Stimulated activated CD8-positive, alpha-beta memory T cell treated with anti-CD3 and anti-CD28 coated beads, Interleukin-4, amount 100 ng/mL, for 4 hours (primary cell): ENCODE results near the gene COX4I2.
"Not testable (repeated sequence)": the region's sequence is repeated elsewhere in the genome, so short reads cannot be mapped to it uniquely, and the experiment has no call there.

Experiments used
- DNase-seq, 2 donors: peaks; one replicate each; pipeline ENCODE4 v3.0.0-alpha.2; 2020; ENCODE audit warnings: low read depth in 2 of 2, low spot score in 1 of 2

COX4I2 gene

DNA sequence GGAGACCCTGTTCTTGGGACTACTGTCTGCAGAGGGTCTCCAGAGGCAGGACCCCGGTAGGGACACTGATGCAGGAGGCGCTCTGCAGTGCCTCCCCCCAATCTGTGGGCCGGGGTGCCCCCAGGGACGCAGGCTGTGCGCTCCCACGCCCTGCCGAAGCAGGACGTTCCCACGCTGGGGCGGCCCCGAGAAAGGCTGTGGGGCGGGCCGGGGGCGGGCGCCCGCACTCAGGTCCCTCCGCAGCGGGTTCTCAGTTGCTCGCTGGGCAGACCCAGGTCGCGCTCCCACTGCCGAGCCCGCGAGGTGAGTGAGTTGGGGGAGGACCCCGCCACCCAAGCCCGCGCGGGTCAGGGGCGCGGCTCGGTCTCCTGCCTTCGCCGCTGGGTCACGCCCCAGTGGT lies at the start of gene COX4I2:
COX4I2 (plus strand) TSS at position 253 of the 400 bp plus-strand sequence. CDS start 1,106 bp downstream, outside the sequence.
- no peak for DNase-seq

DNA sequence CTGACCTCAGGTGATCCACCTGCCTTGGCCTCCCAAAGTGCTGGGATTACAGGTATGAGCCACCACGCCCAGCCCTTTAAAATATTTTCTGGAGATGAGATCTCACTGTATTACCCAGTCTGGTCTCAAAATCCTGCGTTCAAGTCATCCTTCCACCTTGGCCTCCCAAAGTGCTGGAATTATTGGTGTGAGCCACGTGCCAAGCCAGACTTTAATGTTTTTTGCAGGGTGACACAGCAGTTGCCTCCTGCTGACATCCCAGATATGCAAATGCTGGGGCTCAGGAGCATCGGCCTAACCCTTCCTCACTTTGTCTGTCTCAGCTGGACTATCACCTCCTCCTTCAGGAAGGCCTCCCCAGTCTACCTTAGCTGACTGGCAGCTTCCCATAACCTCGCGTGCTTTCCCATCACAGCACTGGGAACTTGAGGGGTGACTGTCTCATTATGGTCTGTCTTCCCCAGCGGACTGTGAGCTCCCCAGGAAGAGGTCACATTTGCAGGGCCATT lies 46.9 kb upstream of the COX4I2 start:
- no peak for DNase-seq

DNA sequence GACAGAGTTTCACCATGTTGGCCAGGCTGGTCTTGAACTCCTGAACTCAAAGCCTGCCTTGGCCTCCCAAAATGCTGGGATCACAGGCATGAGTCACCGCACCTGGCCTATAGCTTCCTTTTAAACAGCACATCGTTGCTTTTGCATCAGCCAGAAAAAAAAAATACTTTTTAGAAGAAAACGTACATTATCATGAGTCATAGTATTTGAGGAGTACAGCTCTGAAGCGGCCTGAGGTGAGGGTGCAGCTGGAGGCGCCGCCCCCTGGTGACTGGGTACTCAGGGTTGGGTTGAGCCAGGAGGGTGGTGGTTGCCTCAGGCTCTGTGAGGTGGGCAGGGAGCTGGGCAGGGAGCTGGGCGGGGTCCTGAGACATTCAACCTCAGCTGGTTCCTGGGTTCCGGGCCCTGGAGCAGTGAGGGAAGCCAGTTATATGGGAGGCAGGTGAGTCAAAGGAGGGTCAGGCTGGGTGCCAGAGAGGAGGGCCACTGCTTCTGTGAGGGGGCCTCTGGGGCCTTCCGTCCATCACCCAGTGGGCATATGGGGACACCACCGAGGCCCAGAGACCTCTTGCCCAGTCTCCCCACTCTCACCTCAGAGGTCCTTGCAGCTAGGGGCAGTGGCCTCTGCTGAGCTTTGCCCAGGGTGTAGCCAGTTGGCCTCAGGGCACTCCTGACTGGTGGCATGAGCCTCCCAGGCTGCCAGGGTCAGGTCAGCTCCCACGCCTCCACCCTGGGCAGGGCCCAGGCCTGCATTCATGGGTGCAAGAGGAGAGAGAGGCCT lies 44.3 kb upstream of the COX4I2 start:
- no peak for DNase-seq

DNA sequence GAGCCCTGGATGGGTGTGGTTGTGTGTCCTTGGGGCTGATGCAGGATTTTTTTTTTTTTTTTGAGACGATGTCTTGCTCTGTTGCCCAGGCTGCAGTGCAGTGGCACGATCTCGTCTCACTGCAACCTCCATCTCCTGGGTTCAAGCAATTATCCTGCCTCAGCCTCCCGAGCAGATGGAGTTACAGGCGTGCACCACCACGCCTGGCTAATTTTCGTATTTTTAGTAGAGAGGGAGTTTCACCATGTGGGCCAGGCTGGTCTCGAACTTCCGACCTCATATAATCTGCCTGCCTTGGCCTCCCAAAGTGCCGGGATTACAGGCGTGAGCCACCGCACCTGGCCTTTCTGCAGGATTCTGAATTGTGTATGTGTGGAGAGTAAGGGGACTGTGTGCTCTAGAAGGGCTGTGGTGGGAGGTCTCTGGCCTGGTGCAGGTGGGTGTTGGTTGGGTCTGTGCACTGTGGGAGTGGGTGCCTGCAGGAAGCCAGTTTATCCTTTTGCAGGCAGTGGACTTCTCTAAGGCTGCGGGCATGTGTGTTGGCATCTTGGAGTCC lies 43.6 kb upstream of the COX4I2 start:
- no peak for DNase-seq

DNA sequence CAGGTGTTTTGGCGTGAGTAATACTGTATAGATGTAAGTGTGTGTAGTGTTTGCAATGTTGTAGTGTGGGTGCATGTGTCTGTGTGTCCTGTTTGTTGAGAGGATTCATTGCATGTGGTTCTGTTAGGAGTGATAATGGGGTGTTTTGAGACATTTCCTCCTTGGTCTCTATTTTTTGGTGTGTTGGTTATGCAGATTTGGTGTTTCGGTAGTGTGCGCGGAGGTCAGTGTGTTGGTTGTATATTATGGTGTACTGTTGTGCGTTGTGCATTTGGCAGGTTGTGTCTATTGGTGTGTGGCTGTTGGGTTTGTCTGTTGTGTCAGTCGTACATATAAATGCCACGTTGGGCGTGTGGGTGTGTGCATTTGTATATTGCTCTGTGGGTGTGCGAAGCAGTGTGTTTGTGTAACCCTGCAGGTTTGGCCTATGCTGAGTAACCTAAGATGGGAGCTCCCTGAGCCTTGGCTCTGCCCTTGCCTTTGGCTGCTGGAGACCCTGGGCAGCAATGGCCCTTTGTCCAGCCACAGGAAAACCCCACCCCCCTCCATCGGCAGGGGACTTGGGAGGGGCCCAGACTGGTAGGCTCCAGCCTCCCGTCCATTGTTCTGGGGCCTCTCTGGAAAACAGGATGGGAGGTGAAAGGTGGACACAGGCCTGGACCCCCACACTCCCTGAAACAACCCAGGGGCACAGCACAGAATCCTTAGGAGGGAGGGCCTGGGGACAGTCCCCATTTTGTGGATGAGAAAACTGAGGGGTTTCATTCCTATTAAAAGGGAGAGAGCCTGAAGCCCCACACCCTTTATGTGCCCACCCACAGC lies 42.9 kb upstream of the COX4I2 start:
- no peak for DNase-seq

DNA sequence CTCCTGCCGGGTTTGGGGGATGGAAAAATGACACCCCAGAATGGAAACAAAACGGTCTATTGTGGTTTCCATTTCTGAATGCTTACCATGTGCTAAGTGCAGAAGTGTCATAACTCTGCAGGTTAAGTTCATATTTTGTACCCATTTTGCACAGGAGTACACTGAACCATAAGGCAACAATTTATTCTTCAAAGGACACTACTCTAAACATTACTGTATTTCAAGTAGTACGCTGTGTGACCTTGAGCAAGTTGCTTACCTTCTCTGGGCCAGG lies 42.4 kb upstream of the COX4I2 start:
- no peak for DNase-seq

DNA sequence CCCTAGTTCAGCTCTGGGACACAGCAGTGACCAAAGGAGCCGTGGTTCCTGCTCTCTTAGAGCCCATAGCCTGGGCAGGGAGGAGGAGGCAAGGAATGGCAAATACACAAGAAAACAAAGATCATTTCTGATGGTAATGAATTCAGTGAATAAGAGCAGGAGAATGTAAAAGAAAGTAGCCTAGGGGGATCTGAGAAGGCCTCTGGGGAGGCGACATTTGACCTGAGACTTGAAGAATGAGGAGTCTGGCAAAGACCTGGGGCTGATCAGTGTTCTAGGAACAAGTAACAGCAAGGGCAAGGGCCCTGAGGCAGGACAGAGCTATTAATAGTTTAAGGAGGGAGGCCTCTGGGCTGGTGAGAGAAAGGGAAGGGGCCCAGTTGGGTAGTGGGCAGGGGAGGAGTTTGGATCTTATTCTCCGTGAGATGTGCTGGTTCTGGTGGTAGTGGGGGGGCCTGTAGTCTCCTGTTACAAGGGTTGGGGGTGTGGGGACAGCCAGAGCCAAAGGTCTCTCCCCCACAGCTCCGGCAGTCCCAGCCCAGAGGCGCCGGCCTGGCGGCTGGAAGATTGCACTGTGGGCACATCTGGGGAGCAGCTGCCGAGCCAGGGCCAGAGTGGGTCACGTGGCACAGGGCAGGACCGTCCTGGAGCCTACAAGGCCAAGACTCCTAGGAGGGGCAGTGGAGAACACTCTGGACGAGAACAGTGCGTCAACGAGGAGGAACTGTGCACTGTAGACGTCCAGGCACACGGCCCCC lies 41.9 kb upstream of the COX4I2 start:
- DNase-seq = no peak

DNA sequence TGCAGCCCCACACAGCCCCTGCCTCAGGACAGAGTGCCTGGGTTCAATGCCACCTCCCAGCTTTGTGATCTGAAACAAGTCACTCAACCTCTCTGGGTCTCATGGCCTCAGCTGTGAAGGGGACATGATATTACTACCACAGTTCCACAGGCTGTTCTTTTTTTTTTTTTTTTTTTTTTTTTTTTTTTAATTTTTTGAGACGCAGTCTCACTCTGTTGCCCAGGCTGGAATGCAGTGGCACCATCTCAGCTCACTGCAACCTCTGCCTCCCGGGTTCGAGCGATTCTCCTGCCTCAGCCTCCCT lies 41.3 kb upstream of the COX4I2 start:
- not testable (repeated sequence) for DNase-seq

DNA sequence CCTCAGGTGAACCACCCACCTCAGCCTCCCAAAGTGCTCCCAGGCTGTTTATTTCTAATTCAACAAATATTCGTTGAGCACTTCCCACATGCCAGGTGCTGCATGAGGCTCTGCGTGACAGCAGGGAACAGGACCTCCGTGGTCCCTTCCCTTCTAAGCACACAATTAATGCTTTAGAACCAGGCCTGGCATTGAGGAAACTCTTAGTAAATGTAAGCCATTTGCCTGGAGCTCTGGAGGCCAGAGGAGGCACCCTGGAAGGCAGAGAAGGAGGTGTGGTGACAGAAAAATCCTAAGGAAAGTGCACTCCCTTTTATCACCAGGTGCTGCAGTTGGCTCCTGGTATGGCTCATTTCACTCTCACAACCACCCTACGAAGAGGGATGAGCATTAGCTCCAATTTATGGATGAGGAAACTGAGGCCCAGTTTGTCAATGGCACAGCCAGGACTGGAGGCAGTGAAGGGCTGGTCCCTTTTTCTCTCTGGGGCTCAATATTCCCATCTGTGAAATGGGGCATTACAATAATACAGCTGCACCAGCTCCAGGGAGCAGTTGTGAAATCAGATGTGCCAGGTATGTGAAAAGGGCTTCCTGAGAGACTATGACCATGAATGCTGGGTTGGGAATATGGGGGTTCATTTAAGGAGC lies 40.8 kb upstream of the COX4I2 start:
- no peak for DNase-seq

DNA sequence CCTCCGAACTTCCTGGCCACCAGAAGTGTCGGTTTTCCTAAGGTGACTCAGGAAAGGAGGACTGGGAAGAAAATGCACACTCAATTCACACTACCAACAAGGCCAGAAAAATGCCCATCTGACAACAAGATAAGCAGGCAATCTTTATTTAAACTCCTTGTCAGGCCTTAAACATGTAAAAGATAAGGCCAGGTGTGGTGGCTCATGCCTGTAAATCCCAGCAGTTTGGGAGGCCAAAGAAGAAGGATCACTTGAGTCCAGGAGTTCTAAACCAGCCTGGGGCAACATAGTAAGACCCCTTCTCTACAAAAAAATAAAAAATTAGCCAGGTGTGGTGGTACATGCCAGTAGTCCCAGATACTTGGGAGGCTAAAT lies 40.2 kb upstream of the COX4I2 start:
- no peak for DNase-seq

DNA sequence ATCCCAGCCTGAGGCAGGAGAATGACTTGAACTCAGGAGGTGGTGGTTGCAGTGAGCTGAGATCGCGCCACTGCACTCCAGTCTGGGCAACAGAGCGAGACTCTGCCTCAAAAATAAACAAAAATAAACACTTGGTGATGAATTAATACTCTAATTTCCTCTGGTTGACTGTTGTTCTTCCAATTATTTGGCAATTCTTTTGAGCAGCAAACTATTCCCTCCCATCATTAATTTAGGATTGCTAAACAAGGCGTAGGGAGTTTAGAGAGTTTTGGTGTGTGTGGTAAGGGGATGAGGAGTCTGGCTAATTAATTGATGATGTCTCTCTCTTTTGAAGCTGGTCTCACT lies 35.3 kb upstream of the COX4I2 start:
- DNase-seq = no peak

DNA sequence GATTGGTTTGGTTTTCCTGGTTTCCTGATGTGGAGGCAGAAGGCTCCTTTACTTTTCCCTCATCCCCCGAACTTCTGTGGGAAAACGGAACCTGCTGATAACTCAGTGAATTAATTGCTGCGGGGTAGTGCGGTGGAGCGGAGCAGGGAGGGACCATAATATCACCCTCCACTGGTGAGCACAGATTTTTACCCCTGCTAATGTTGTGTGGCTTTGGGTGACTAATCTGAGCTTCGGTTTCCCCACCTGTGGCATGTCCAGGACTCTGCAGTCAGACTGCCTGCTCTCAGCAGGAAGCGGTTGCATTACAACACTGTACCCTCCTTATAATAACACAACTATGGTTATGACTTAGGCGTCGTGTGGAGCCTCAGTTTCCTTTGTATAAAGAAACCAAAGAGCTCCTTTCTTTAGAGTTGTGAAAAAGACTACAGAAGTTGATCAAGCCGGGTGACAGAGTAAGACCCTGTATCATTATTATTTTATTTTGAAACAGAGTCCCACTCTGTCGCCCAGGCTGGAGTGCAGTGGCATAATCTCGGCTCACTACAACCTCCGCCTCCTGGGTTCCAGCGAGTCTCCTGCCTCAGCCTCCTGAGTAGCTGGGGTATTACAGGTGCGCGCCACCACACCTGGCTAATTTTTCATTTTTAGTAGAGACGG lies 34.8 kb upstream of the COX4I2 start:
- DNase-seq = peak in 1 of 2 donors; percentile 12

DNA sequence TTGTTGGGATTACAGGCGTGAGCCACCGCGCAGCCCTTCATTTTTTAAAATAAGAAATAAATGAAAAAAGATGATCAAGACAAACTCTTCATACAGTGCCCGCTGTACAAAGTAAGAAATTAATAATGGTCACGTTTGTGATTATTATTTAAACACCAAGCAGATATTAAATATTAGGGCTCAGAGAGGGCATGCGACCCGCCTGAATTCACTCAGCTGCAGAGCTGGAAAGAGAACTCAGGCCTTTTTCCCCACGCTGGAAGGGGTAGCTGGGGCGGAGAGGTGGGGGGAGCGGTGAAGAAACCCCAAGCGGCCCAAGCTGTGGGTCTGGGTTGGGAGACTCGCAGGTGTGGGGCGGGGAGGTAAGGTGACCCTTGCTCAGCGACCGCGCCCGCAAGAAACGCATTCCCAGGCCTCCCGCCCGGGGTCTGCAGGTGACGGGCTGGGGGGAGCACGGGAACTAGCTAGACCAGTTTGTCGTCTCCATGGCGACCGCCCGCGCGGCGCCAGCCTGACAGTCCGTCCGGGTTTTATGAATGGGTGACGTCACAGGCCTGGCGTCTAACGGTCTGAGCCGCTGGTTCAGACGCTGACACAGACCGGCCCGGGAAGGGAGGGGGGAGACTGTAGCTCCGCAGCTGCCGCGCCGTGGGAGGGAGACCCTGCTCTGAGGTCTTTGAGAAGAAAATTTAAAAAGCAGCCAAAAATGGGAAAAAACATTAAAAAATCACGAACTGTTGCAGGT lies 33.7 kb upstream of the COX4I2 start:
- peak; percentile 38 to 54 for DNase-seq

DNA sequence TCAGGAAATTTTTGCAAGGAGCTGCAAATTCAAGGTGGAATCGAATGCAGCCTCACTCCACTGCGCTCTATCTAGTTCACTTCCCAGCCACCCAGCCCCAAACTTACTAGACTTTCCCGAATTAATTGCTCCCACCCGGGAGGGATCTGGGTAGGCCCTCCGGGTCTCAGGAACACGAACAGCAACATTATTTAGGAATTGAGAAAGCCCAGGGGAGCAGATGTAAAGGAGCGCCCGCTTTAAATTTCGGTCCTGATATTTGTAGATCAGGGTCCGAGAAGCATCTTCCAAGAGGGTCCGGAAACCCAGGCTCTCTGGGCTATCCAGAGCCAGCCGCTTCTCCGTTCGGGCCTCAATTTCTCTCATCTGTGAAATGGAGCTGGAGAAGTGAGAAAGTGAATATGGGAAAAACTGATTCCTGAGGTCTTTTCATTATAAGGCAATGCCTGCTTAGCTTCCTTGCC lies 33.1 kb upstream of the COX4I2 start:
- DNase-seq = no peak

DNA sequence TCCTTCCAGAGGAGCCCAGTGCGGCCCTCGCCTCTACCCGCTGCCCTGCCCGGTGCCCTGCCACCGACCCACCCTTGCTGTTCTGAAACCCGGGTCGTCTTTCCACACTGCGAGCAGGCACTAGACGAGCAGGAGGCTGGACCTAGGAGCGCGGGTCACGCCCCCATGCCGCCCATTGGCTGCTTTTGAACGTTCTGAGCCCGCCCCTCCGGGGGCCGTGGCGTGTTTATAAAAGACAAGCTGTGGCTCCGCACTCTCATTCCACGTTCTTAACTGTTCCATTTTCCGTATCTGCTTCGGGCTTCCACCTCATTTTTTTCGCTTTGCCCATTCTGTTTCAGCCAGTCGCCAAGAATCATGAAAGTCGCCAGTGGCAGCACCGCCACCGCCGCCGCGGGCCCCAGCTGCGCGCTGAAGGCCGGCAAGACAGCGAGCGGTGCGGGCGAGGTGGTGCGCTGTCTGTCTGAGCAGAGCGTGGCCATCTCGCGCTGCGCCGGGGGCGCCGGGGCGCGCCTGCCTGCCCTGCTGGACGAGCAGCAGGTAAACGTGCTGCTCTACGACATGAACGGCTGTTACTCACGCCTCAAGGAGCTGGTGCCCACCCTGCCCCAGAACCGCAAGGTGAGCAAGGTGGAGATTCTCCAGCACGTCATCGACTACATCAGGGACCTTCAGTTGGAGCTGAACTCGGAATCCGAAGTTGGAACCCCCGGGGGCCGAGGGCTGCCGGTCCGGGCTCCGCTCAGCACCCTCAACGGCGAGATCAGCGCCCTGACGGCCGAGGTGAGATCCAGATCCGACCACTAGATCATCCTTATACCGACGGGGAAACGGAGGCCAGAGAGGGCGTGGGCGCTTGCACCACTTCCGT lies 32.4 kb upstream of the COX4I2 start, which contains the start of gene ID1:
ID1 (plus strand) TSS at position 259 of the 871 bp plus-strand sequence; CDS start at position 358, 99 bp downstream.
- DNase-seq = peak; percentile 73 to 82

DNA sequence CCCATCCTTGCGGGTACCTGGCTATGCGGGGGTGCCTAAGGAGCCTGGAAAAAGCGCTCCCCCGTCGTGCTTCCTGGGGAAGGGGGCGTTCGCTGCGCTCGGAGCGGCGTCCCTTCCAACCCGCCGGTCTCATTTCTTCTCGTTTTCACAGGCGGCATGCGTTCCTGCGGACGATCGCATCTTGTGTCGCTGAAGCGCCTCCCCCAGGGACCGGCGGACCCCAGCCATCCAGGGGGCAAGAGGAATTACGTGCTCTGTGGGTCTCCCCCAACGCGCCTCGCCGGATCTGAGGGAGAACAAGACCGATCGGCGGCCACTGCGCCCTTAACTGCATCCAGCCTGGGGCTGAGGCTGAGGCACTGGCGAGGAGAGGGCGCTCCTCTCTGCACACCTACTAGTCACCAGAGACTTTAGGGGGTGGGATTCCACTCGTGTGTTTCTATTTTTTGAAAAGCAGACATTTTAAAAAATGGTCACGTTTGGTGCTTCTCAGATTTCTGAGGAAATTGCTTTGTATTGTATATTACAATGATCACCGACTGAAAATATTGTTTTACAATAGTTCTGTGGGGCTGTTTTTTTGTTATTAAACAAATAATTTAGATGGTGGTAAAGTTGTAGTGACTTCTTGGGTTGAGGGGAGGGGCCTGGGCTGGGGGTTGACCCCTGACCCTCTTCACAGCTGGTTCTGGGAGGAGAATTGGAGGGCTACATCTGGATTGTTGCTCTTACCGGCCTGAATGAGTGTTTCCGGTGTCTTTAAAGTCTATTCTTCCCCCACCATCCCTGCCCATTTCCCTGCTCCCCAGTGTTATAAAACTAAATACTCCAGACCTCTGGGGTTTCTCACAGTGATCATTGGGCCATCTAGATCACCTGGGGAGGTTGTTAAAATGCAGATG lies 31.6 kb upstream of the COX4I2 start:
- no peak for DNase-seq

DNA sequence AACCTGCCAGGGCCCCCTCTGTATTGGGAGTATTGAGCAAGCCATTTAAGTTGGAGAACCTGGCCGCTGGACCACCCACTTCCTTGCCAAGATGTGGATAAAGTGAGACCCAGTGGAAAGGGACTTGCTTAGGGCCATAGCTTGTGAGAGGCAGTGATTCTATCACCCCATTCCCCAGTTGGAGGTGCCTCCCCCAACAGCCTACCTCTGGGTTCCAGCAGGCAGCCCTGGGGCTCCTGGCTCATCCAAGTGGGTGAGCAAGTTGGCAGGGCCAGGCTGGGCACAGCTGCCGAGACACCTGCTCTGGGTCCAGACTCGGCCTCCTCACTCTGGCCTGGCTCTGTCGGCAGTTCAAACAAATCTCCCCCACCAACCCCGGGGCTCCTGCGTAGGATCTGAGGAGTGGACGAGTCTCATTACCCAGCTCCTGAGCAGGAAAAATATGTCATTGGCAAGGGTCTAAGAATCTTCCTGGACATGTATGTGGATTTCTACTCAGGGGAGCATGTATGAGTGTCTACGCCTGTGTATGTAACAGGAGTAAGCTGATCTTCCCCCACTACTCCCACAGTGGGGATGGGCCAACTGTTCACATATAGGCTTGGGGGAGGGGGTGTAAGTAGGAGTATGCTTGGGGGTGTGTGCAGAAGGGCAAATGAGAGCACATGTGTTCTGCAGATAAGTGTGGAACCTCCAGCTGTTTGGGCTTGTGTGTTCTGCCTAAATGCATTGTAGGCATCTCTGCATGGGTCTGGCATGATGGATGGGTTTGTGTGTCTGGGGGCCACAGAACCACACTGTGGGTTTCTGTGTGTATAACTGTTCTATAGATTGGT lies 30.7 kb upstream of the COX4I2 start:
- DNase-seq = no peak
